ENCODE results near the gene ADGRG3.

Gene ADGRG3

GRCh38 chr16:57632568-57632967 lies 35.5 kb upstream of the ADGRG3 start:
- DNase-seq (ENCODE audit: low read depth), result no peak
- TF ChIP-seq CTCF (conservative IDR thresholded peaks at IDR 0.05; ENCODE audit: low read depth, low read length), result no peak
- H3K4me3 ChIP-seq (ENCODE audit: low read length), result no peak overlapping the region

- H3K4me3 ChIP-seq (ENCODE audit: low read length), result no peak overlapping the region
- no peak for TF ChIP-seq CTCF (conservative IDR thresholded peaks at IDR 0.05; ENCODE audit: low read depth, low read length)
- DNase-seq (ENCODE audit: low read depth), result no peak
These were observed 34.6 kb upstream of the ADGRG3 start for GRCh38 chr16:57633383-57634064.

GRCh38 chr16:57634171-57634570 lies 33.9 kb upstream of the ADGRG3 start:
- no peak for TF ChIP-seq CTCF (conservative IDR thresholded peaks at IDR 0.05; ENCODE audit: low read depth, low read length)
- H3K4me3 ChIP-seq (ENCODE audit: low read length), result no peak overlapping the region
- no peak for DNase-seq (ENCODE audit: low read depth)

- DNase-seq (ENCODE audit: low read depth), result no peak
- no peak for TF ChIP-seq CTCF (conservative IDR thresholded peaks at IDR 0.05; ENCODE audit: low read depth, low read length)
- H3K4me3 ChIP-seq (ENCODE audit: low read length), result no peak overlapping the region
These were observed 32.6 kb upstream of the ADGRG3 start for GRCh38 chr16:57635266-57636097.

- DNase-seq (ENCODE audit: low read depth), result no peak
- no peak for TF ChIP-seq CTCF (conservative IDR thresholded peaks at IDR 0.05; ENCODE audit: low read depth, low read length)
- H3K4me3 ChIP-seq (ENCODE audit: low read length), result no peak overlapping the region
These were observed 31.9 kb upstream of the ADGRG3 start for GRCh38 chr16:57636184-57636583.

GRCh38 chr16:57637020-57637419 lies 31.1 kb upstream of the ADGRG3 start:
- TF ChIP-seq CTCF (conservative IDR thresholded peaks at IDR 0.05; ENCODE audit: low read depth, low read length), result no peak
- H3K4me3 ChIP-seq (ENCODE audit: low read length), result no peak overlapping the region
- no peak for DNase-seq (ENCODE audit: low read depth)

GRCh38 chr16:57637424-57637823 lies 30.7 kb upstream of the ADGRG3 start:
- H3K4me3 ChIP-seq (ENCODE audit: low read length), result no peak overlapping the region
- no peak for TF ChIP-seq CTCF (conservative IDR thresholded peaks at IDR 0.05; ENCODE audit: low read depth, low read length)
- DNase-seq (ENCODE audit: low read depth), result no peak
